Progenitor cell of endocrine pancreas (in vitro differentiated cells): ENCODE results near the gene PSMA7. TPM values are rescaled to one million over a fixed set of nuclear protein-coding genes. Genes with fewer than 3 reads are reported as not detected.

Experiments used
- DNase-seq: peaks from one replicate; pipeline ENCODE4 v3.0.0; 2021; ENCODE audit warnings: low spot score; ENCODE audit not compliant: unreplicated experiment
- H3K27ac Mint-ChIP-seq: 2 replicates; pipeline ENCODE4 v1.8.0; 2021; ENCODE audit warnings: mild to moderate bottlenecking, moderate library complexity, mixed read lengths
- H3K27me3 Mint-ChIP-seq: 2 replicates; pipeline ENCODE4 v1.8.0; 2021; ENCODE audit warnings: mixed read lengths
- H3K36me3 Mint-ChIP-seq: 2 replicates; pipeline ENCODE4 v1.8.0; 2022; ENCODE audit warnings: mixed read lengths; ENCODE audit not compliant: insufficient read depth
- H3K4me1 Mint-ChIP-seq: 2 replicates; pipeline ENCODE4 v1.8.0; 2021; ENCODE audit warnings: low read depth, mixed read lengths
- H3K4me3 Mint-ChIP-seq: 2 replicates; pipeline ENCODE4 v1.8.0; 2021; ENCODE audit warnings: low read depth, mild to moderate bottlenecking, moderate library complexity, mixed read lengths
- H3K9me3 Mint-ChIP-seq: 2 replicates; pipeline ENCODE4 v1.8.0; 2021; ENCODE audit warnings: low read depth, mixed read lengths
- CTCF ChIP-seq: fragments of 200-600 bp; sonication (generic); IDR thresholded peaks from one replicate; pipeline ENCODE4 v1.5.0; 2021; ENCODE audit warnings: antibody characterized with exemption, mild to moderate bottlenecking; ENCODE audit not compliant: unreplicated experiment
- total RNA-seq: library from RNA; stranded (reverse); gene quantifications from 2 replicates; pipeline ENCODE4 v1.2.1, GENCODE V29; 2021

Gene PSMA7
- total RNA-seq, 1 donor from 2014 or later, result 221 TPM

- no peak overlapping the region for H3K27ac Mint-ChIP-seq
- no peaks in the 10 kb centered on the region for H3K27me3 Mint-ChIP-seq
- H3K4me1 Mint-ChIP-seq, result no peaks in the 10 kb centered on the region
- TF ChIP-seq CTCF, result no peak
- DNase-seq, result no peak
- peaks cover 25% of the 10 kb centered on the region for H3K36me3 Mint-ChIP-seq
- no peaks in the 10 kb centered on the region for H3K9me3 Mint-ChIP-seq
- H3K4me3 Mint-ChIP-seq, result no peak overlapping the region
Observed at GRCh38 chr20:62129731-62130531, 13.3 kb downstream of the PSMA7 start.

- Mint-ChIP-seq H3K27ac (no peak overlapping the region), H3K9me3 (no peaks in the 10 kb centered on the region), H3K36me3 (peaks cover 31% of the 10 kb centered on the region), H3K4me1 (peaks cover 11% of the 10 kb centered on the region), H3K4me3 (no peak overlapping the region), H3K27me3 (no peaks in the 10 kb centered on the region)
- DNase-seq, result no peak
- TF ChIP-seq CTCF, result no peak
Observed at GRCh38 chr20:62128502-62128901, 14.7 kb downstream of the PSMA7 start.

GRCh38 chr20:62127799-62128198 lies 15.4 kb downstream of the PSMA7 start:
- no peak for DNase-seq
- no peak overlapping the region for H3K4me3 Mint-ChIP-seq
- no peak for TF ChIP-seq CTCF
- no peak overlapping the region for H3K27ac Mint-ChIP-seq
- H3K9me3 Mint-ChIP-seq, result no peaks in the 10 kb centered on the region
- no peaks in the 10 kb centered on the region for H3K27me3 Mint-ChIP-seq
- H3K4me1 Mint-ChIP-seq, result peaks cover 13% of the 10 kb centered on the region
- H3K36me3 Mint-ChIP-seq, result peaks cover 31% of the 10 kb centered on the region

GRCh38 chr20:62126141-62126540 lies 17.1 kb downstream of the PSMA7 start:
- no peak for DNase-seq
- H3K4me1 Mint-ChIP-seq, result peaks cover 13% of the 10 kb centered on the region
- no peaks in the 10 kb centered on the region for H3K9me3 Mint-ChIP-seq
- no peaks in the 10 kb centered on the region for H3K27me3 Mint-ChIP-seq
- peaks cover 23% of the 10 kb centered on the region for H3K36me3 Mint-ChIP-seq
- H3K4me3 Mint-ChIP-seq, result no peak overlapping the region
- TF ChIP-seq CTCF, result no peak
- no peak overlapping the region for H3K27ac Mint-ChIP-seq

GRCh38 chr20:62123450-62124118 lies 19.6 kb downstream of the PSMA7 start:
- H3K4me3 Mint-ChIP-seq, result peak overlapping the region; percentile 85
- peak; percentile 22 for TF ChIP-seq CTCF
- DNase-seq, result no peak
- peak overlapping the region; percentile 92 for H3K27ac Mint-ChIP-seq
- H3K9me3 Mint-ChIP-seq, result no peaks in the 10 kb centered on the region
- peaks cover 13% of the 10 kb centered on the region for H3K4me1 Mint-ChIP-seq
- peaks cover 13% of the 10 kb centered on the region for H3K27me3 Mint-ChIP-seq
- peaks cover 17% of the 10 kb centered on the region for H3K36me3 Mint-ChIP-seq
